Neural progenitor cell (in vitro differentiated cells): ENCODE results near the gene ADAMTS14. TPM values are rescaled to one million over a fixed set of nuclear protein-coding genes. Genes with fewer than 3 reads are reported as not detected.

Experiments used
- DNase-seq: peaks from one replicate; pipeline ENCODE4 v3.0.0-alpha.2; 2016; ENCODE audit warnings: low spot score
- H2AFZ ChIP-seq: fragments of 200-600 bp; sonication (generic); replicated peaks from 2 replicates; pipeline ENCODE4 v1.6.1; 2016; ENCODE audit warnings: antibody characterized with exemption
- H3F3A ChIP-seq: fragments of 200-600 bp; sonication (generic); 2 replicates; pipeline ENCODE4 v1.6.1; 2016; ENCODE audit warnings: antibody characterized with exemption, low read depth
- H3K27ac ChIP-seq: fragments of 200-600 bp; sonication (generic); 2 replicates; pipeline ENCODE4 v1.5.1; 2016; ENCODE audit warnings: mild to moderate bottlenecking
- H3K27me3 ChIP-seq: fragments of 200-600 bp; sonication (generic); 2 replicates; pipeline ENCODE4 v1.6.1; 2016; ENCODE audit warnings: mild to moderate bottlenecking, moderate library complexity
- H3K36me3 ChIP-seq: fragments of 200-600 bp; sonication (generic); 2 replicates; pipeline ENCODE4 v1.5.1; 2016
- H3K4me1 ChIP-seq: fragments of 200-600 bp; sonication (generic); 2 replicates; pipeline ENCODE4 v1.6.1; 2016; ENCODE audit warnings: mixed run types
- H3K4me2 ChIP-seq: fragments of 200-600 bp; sonication (generic); 2 replicates; pipeline ENCODE4 v1.6.1; 2016
- H3K4me3 ChIP-seq: fragments of 200-600 bp; sonication (generic); 2 replicates; pipeline ENCODE4 v1.5.1; 2016
- H3K79me2 ChIP-seq: fragments of 200-600 bp; sonication (generic); 2 replicates; pipeline ENCODE4 v1.6.1; 2016; ENCODE audit warnings: low read depth
- H3K9ac ChIP-seq: fragments of 200-600 bp; sonication (generic); 2 replicates; pipeline ENCODE4 v1.6.1; 2016
- H3K9me3 ChIP-seq: fragments of 200-600 bp; sonication (generic); 2 replicates; pipeline ENCODE4 v1.5.1; 2016; ENCODE audit warnings: low read depth
- H4K20me1 ChIP-seq: fragments of 200-600 bp; sonication (generic); 2 replicates; pipeline ENCODE4 v1.6.1; 2016; ENCODE audit warnings: low read depth
- H3K27ac Mint-ChIP-seq: 3 replicates; pipeline ENCODE4 v1.8.0; 2021; ENCODE audit warnings: mixed read lengths
- H3K27me3 Mint-ChIP-seq: 2 replicates; pipeline ENCODE4 v1.8.0; 2022; ENCODE audit warnings: low read depth, mild to moderate bottlenecking, inconsistent platforms, moderate library complexity, mixed read lengths; ENCODE audit not compliant: insufficient read depth
- H3K36me3 Mint-ChIP-seq: 3 replicates; pipeline ENCODE4 v1.8.0; 2021; ENCODE audit warnings: mixed read lengths
- H3K4me1 Mint-ChIP-seq: 3 replicates; pipeline ENCODE4 v1.8.0; 2021; ENCODE audit warnings: mixed read lengths
- H3K4me3 Mint-ChIP-seq: 3 replicates; pipeline ENCODE4 v1.8.0; 2021; ENCODE audit warnings: mild to moderate bottlenecking, moderate library complexity, mixed read lengths
- H3K9me3 Mint-ChIP-seq: 3 replicates; pipeline ENCODE4 v1.8.0; 2020; ENCODE audit warnings: mixed read lengths
- EZH2 ChIP-seq: fragments of 200-600 bp; sonication (generic); IDR thresholded peaks from 2 replicates; pipeline ENCODE4 v1.6.1; 2017; ENCODE audit warnings: antibody characterized with exemption, mild to moderate bottlenecking, moderate library complexity
- EZH2phosphoT487 ChIP-seq: fragments of 200-600 bp; sonication (generic); IDR thresholded peaks from 2 replicates; pipeline ENCODE4 v1.6.1; 2017; ENCODE audit warnings: antibody characterized with exemption
- total RNA-seq: library from RNA; depleted of rRNA; stranded (reverse); fragments of >200 nt; gene quantifications from 2 replicates; pipeline ENCODE4 v1.2.3, GENCODE V29; 2015; ENCODE audit warnings: low replicate concordance
- TF ChIP-seq, protein P1 (sequence below): fragments of 200-600 bp; sonication (generic); IDR thresholded peaks from 2 replicates; pipeline ENCODE4 v1.5.1; 2017; ENCODE audit warnings: antibody characterized with exemption, mild to moderate bottlenecking

The ADAMTS14 gene
- total RNA-seq, 1 donor from 2014 or later, result not detected

DNA sequence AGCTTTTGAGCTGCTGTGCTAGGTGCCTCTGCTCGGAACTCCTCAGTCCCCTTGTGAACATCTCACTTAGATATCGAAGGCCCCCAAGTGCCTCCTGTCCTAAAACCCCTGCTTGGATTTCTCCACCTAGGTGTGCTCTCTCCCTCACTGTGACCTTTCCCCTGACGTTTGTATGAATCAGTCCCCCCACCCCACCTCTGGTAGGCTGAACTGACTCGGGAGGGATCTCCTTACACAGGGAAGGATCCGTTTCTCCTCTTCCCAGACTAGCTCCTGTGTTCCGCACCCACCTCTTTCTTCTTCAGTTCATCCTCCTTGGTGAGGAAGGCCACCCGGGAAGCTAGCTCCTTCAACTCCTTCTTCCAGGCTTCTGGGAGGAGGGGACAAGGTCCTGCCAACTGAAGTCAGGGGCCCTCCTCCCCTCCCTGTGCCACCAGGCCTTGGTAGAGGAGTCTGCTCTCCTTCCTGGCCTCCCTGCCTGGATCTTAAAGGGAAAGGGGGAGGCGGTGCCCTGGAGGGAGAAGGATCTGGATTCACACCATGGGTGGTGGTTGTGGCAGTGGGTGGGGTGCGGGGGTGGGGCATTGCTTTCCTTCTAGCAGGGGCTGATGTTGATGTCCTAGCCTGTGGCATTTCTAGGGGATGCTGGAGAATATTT lies 106.1 kb downstream of the ADAMTS14 start:
- Mint-ChIP-seq H3K4me1 (peaks cover 5% of the 10 kb centered on the region), H3K36me3 (no peaks in the 10 kb centered on the region)

DNA sequence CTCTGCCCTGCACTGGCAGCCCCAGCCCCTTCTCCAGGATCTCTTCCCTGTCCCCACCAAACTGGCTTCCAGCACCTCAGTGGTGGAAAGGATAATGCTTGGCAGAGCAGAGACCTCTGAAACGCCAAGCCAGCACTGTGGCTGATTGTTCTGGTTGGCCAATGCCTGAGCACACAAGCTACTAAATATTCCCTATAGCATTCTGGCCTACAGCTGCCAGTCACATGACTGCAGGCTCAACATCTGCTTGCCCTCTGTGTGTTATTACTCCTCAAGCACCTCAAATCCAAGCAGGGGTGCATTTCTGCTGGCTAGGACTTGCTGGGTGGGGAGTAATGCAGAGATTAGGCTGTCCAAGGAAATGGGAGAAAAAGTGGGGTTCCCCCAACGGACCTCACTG lies 106.8 kb downstream of the ADAMTS14 start:
- no peak overlapping the region for H3K27ac ChIP-seq
- H3K4me3 ChIP-seq, result no peak overlapping the region
- H3K27me3 Mint-ChIP-seq, result peaks cover 5% of the 10 kb centered on the region
- peaks cover 4% of the 10 kb centered on the region for H3K4me1 Mint-ChIP-seq
- no peaks in the 10 kb centered on the region for H3K4me1 ChIP-seq
- no peaks in the 10 kb centered on the region for H3K27me3 ChIP-seq
- DNase-seq, result no peak
- TF ChIP-seq EZH2phosphoT487 (no peak), EZH2 (no peak)
- TF ChIP-seq, protein P1, sequence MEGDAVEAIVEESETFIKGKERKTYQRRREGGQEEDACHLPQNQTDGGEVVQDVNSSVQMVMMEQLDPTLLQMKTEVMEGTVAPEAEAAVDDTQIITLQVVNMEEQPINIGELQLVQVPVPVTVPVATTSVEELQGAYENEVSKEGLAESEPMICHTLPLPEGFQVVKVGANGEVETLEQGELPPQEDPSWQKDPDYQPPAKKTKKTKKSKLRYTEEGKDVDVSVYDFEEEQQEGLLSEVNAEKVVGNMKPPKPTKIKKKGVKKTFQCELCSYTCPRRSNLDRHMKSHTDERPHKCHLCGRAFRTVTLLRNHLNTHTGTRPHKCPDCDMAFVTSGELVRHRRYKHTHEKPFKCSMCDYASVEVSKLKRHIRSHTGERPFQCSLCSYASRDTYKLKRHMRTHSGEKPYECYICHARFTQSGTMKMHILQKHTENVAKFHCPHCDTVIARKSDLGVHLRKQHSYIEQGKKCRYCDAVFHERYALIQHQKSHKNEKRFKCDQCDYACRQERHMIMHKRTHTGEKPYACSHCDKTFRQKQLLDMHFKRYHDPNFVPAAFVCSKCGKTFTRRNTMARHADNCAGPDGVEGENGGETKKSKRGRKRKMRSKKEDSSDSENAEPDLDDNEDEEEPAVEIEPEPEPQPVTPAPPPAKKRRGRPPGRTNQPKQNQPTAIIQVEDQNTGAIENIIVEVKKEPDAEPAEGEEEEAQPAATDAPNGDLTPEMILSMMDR, result no peak
- no peaks in the 10 kb centered on the region for H3K9me3 Mint-ChIP-seq
- no peaks in the 10 kb centered on the region for H3K36me3 ChIP-seq
- no peaks in the 10 kb centered on the region for H3K9me3 ChIP-seq
- H3K9ac ChIP-seq, result no peak overlapping the region
- no peak overlapping the region for H3K4me3 Mint-ChIP-seq
- H4K20me1 ChIP-seq, result no peaks in the 10 kb centered on the region
- H3K4me2 ChIP-seq, result no peak overlapping the region
- no peaks in the 10 kb centered on the region for H3F3A ChIP-seq
- H3K36me3 Mint-ChIP-seq, result no peaks in the 10 kb centered on the region
- no peak overlapping the region for H2AFZ ChIP-seq
- H3K79me2 ChIP-seq, result no peaks in the 10 kb centered on the region
- H3K27ac Mint-ChIP-seq, result peak overlapping the region; percentile 46

More for the DNA sequence above, 106.1 kb downstream of the ADAMTS14 start:
- no peaks in the 10 kb centered on the region for H3K9me3 ChIP-seq
- no peak overlapping the region for H3K4me2 ChIP-seq
- peak overlapping the region; percentile 69 for H3K27ac Mint-ChIP-seq
- H3K9ac ChIP-seq, result no peak overlapping the region
- peaks cover 5% of the 10 kb centered on the region for H3K27me3 Mint-ChIP-seq
- no peak overlapping the region for H2AFZ ChIP-seq
- H3K79me2 ChIP-seq, result no peaks in the 10 kb centered on the region
- no peaks in the 10 kb centered on the region for H4K20me1 ChIP-seq
- no peak overlapping the region for H3K4me3 ChIP-seq
- no peaks in the 10 kb centered on the region for H3K4me1 ChIP-seq
- H3K27me3 ChIP-seq, result no peaks in the 10 kb centered on the region
- H3K27ac ChIP-seq, result no peak overlapping the region
- H3F3A ChIP-seq, result no peaks in the 10 kb centered on the region
- no peaks in the 10 kb centered on the region for H3K36me3 ChIP-seq
- no peak overlapping the region for H3K4me3 Mint-ChIP-seq
- H3K9me3 Mint-ChIP-seq, result no peaks in the 10 kb centered on the region
- TF ChIP-seq, protein P1, result no peak
- TF ChIP-seq EZH2 (no peak), EZH2phosphoT487 (no peak)
- no peak for DNase-seq

DNA sequence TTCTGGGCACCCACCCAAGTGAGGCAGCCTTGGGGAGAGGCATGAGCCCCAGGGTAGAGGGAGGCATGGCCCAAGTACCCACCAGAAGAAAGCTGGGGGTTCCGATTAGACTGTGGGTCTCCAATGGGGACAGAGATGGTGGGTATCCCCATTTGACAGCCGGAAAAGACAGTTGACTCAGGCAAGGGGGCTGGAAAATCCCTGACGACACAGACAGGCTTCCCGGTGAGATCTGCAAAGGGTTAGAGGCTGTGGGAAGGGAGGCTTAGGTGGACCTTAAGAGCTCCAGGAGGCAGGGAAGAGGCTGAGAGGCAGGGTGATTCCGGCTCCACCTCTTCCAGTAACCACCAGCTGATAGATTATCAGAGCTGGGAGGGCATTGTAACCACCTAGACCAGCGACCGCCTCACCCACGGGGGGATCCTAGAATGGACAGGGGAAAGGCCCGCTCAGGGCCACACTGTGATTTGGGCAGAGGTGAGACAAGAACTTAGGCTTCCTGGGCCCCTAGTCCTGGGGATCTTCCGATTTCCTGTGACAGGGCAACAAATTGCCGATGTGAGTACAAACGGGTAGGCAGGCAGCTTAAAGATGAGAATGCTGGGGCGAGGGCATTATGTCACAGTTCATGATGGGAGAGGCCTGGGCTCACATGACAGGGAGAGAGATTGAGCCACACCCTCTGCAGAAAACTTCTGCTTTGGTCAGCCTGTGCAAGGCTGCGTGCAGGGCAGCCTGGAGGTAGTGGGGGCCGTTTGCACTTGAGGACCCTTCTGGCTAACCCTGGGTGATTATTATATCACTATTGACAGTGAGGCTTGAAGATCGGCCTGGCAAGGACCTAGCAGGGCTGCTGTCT lies 107.4 kb downstream of the ADAMTS14 start:
- H4K20me1 ChIP-seq, result no peaks in the 10 kb centered on the region
- no peak overlapping the region for H2AFZ ChIP-seq
- no peak overlapping the region for H3K4me2 ChIP-seq
- Mint-ChIP-seq H3K27ac (peak overlapping the region; percentile 27), H3K9me3 (no peaks in the 10 kb centered on the region), H3K4me3 (no peak overlapping the region), H3K36me3 (no peaks in the 10 kb centered on the region), H3K27me3 (peaks cover 5% of the 10 kb centered on the region), H3K4me1 (peaks cover 4% of the 10 kb centered on the region)
- no peaks in the 10 kb centered on the region for H3K36me3 ChIP-seq
- no peak for DNase-seq
- H3K27ac ChIP-seq, result no peak overlapping the region
- TF ChIP-seq EZH2 (no peak), EZH2phosphoT487 (no peak)
- TF ChIP-seq, protein P1, result no peak
- no peaks in the 10 kb centered on the region for H3F3A ChIP-seq
- no peak overlapping the region for H3K9ac ChIP-seq
- H3K9me3 ChIP-seq, result no peaks in the 10 kb centered on the region
- H3K4me3 ChIP-seq, result no peak overlapping the region
- no peaks in the 10 kb centered on the region for H3K27me3 ChIP-seq
- no peaks in the 10 kb centered on the region for H3K4me1 ChIP-seq
- H3K79me2 ChIP-seq, result no peaks in the 10 kb centered on the region
